ENCODE measurements around the gene IGSF8. TPM values are rescaled to one million over a fixed set of nuclear protein-coding genes. Genes with fewer than 3 reads are reported as not detected.

Gene IGSF8
- total and polyA plus RNA-seq, 2 donors (not counting 3 experiments of a cell fraction or from before 2014, with no cell fraction given): 9.5 to 17.5 TPM

- Histone ChIP-seq H3K79me2 (ENCODE audit: control insufficient read depth, insufficient read depth, low read length) (no peaks in the 10 kb centered on the region), H3K4me2 (ENCODE audit: insufficient read depth, low read length) (no peak overlapping the region), H3K9me3 (replicated peaks; ENCODE audit: control insufficient read depth, insufficient read depth, low read length) (no peaks in the 10 kb centered on the region), H3K4me3 (replicated peaks in 1 of 3; ENCODE audit: insufficient read depth in 1 of 3, low read depth in 1 of 3, low read length in 3 of 3) (no peak overlapping the region), H4K20me1 (replicated peaks; ENCODE audit: control insufficient read depth, extremely low read depth, insufficient read depth, low read length) (no peaks in the 10 kb centered on the region), H3K36me3 (ENCODE audit: control insufficient read depth in 2 of 2, extremely low read depth in 1 of 2, insufficient read depth in 2 of 2, low read length in 2 of 2) (no peaks in the 10 kb centered on the region), H3K27me3 (ENCODE audit: control insufficient read depth in 2 of 2, insufficient read depth in 2 of 2, low read length in 2 of 2) (peaks cover 10 to 25% of the 10 kb centered on the region in 2 experiments), H3K9ac (replicated peaks; ENCODE audit: extremely low read depth, insufficient read depth, low read length) (no peak overlapping the region), H3K4me1 (ENCODE audit: control insufficient read depth, extremely low read depth, insufficient read depth, low read length) (no peaks in the 10 kb centered on the region), H3K27ac (ENCODE audit: insufficient read depth, low read depth, low read length) (no peak overlapping the region), H2AFZ (ENCODE audit: low read depth, low read length) (no peak overlapping the region), H3K9me1 (replicated peaks; ENCODE audit: control insufficient read depth, extremely low read depth, insufficient read depth, low read length) (no peaks in the 10 kb centered on the region)
- no peak for FAIRE-seq
- TF ChIP-seq JUN (IDR thresholded peaks at IDR 0.05; ENCODE audit: borderline replicate concordance, insufficient read depth, insufficient read length, low read depth) (no peak), FOS (IDR thresholded peaks at IDR 0.05; ENCODE audit: borderline replicate concordance, insufficient read depth, low read length) (no peak), MYC (IDR thresholded peaks at IDR 0.05; ENCODE audit: low read depth, low read length) (no peak), GATA2 (IDR thresholded peaks at IDR 0.05; ENCODE audit: insufficient read depth, insufficient read length, low read depth, low read length) (no peak), POLR2AphosphoS5 (IDR thresholded peaks at IDR 0.05; ENCODE audit: insufficient read depth, low read depth, low read length) (no peak), EZH2 (IDR thresholded peaks at IDR 0.05; ENCODE audit: borderline replicate concordance, low read depth, low read length, severe bottlenecking) (no peak)
- TF ChIP-seq, protein P1, sequence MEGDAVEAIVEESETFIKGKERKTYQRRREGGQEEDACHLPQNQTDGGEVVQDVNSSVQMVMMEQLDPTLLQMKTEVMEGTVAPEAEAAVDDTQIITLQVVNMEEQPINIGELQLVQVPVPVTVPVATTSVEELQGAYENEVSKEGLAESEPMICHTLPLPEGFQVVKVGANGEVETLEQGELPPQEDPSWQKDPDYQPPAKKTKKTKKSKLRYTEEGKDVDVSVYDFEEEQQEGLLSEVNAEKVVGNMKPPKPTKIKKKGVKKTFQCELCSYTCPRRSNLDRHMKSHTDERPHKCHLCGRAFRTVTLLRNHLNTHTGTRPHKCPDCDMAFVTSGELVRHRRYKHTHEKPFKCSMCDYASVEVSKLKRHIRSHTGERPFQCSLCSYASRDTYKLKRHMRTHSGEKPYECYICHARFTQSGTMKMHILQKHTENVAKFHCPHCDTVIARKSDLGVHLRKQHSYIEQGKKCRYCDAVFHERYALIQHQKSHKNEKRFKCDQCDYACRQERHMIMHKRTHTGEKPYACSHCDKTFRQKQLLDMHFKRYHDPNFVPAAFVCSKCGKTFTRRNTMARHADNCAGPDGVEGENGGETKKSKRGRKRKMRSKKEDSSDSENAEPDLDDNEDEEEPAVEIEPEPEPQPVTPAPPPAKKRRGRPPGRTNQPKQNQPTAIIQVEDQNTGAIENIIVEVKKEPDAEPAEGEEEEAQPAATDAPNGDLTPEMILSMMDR (IDR thresholded peaks at IDR 0.05; ENCODE audit: extremely low read depth in 1 of 2, insufficient read depth in 1 of 2, low read depth in 1 of 2, low read length in 2 of 2): no peak
- TF ChIP-seq, protein P2, sequence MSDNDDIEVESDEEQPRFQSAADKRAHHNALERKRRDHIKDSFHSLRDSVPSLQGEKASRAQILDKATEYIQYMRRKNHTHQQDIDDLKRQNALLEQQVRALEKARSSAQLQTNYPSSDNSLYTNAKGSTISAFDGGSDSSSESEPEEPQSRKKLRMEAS (IDR thresholded peaks at IDR 0.05; ENCODE audit: insufficient read depth, insufficient read length): no peak
- ChIA-PET POLR2A (no interaction called here), CTCF (interaction anchor here (1.0 to 1.1 kb wide), 2 partner anchors 25 to 196 kb away, joined by 3 to 4 read pairs; partner anchors contain the start of gene PIGM)
- intact Hi-C loops (cut with micrococcal nuclease) (no loop called here), dilution Hi-C loops (cut with MboI; ENCODE audit: extremely low pct_ligation_motif_present, low sequenced_read_pairs) (no loop called here)
- BruUV-seq (replicated peaks): no TSS peak
- DNase-seq (ENCODE audit: low read depth, low spot score): no peak
These were observed 41.7 kb downstream of the IGSF8 start for GRCh38 chr1:160056648-160057169.
